Posterior vena cava (tissue), 2 donors: ENCODE results near the gene USP17L15. TPM values are rescaled to one million over a fixed set of nuclear protein-coding genes. Genes with fewer than 3 reads are reported as not detected.
"Not testable (repeated sequence)": the region's sequence is repeated elsewhere in the genome, so short reads cannot be mapped to it uniquely, and the experiment has no call there.

ENCODE experiments used
- DNase-seq: peaks from one replicate; pipeline ENCODE4 v3.0.0-alpha.2; 2020; ENCODE audit warnings: low spot score
- intact Hi-C, 2 donors: fragments of 100-400 bp; cut with DNase I; formaldehyde crosslinking; loops; one replicate each; pipeline versions ENCODE4 v1.14.1 to v1.14.2; 2022 to 2023
- long read RNA-seq, 2 donors: library from polyadenylated mRNA; unstranded; transcript quantifications; one replicate each; pipeline ENCODE4 v2.0.0, GENCODE V29; 2020 to 2021
- total RNA-seq, 2 donors: library from RNA; stranded (reverse); fragmentation: NEBNext Ultra II Directional; extraction: Animal tissue kit (Norgen Biotek cat#: 25700); gene quantifications; one replicate each; pipeline ENCODE4 v1.2.1, GENCODE V29; 2021
- donor health status: DM: yes; HTN: yes; CAD: no.
- donor health status: DM: yes; HTN: yes; CAD: no.

The USP17L15 gene, protein sequence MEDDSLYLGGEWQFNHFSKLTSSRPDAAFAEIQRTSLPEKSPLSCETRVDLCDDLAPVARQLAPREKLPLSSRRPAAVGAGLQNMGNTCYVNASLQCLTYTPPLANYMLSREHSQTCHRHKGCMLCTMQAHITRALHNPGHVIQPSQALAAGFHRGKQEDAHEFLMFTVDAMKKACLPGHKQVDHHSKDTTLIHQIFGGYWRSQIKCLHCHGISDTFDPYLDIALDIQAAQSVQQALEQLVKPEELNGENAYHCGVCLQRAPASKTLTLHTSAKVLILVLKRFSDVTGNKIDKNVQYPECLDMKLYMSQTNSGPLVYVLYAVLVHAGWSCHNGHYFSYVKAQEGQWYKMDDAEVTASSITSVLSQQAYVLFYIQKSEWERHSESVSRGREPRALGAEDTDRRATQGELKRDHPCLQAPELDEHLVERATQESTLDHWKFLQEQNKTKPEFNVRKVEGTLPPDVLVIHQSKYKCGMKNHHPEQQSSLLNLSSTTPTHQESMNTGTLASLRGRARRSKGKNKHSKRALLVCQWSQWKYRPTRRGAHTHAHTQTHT
- under 1 TPM in 1 of 2 donors, not detected in 1; 0.14 TPM for total RNA-seq
- long read RNA-seq, donor 1: 0 reads
- long read RNA-seq, donor 2: 0 reads

DNA sequence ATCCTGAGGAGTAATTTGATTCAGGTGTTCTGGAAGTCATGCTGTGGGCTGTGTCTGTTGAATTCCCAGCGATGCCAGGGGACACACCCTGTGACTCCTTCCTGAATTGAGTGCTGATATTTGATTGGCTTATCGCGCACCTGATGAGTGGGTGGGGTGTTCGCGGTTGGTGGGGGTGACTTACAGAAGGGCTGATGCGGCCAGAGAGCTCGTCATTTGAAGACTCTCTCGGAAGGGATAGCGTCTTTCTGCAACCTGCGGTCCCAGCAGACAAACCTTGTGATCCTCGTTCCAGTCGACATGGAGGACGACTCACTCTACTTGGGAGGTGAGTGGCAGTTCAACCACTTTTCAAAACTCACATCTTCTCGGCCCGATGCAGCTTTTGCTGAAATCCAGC, at the start of gene USP17L15:
Gene USP17L15, plus strand, starts transcription at position 301 of the 400 bp plus-strand sequence. Its CDS starts 0 bp downstream, at position 301.
- intact Hi-C loops, DNase-seq: not testable (repeated sequence)

DNA sequence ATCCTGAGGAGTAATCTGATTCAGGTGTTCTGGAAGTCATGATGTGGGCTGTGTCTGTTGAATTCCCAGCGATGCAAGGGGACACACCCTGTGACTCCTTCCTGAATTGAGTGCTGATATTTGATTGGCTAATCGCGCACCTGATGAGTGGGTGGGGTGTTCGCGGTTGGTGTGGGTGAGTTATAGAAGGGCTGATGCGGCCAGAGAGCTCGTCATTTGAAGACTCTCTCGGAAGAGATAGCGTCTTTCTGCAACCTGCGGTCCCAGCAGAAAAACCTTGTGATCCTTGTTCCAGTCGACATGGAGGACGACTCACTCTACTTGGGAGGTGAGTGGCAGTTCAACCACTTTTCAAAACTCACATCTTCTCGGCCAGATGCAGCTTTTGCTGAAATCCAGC, 23.8 kb upstream of the USP17L15 start, which contains the start of gene USP17L10:
Gene USP17L10, plus strand, starts transcription at position 301 of the 400 bp plus-strand sequence. Its CDS starts 0 bp downstream, at position 301.
- intact Hi-C loops, DNase-seq: not testable (repeated sequence)

- intact Hi-C loops: not testable (repeated sequence)
- DNase-seq: peak; percentile 64
Measured at GRCh38 chr4:9214701-9215100, 19.5 kb upstream of the USP17L15 start.

DNA sequence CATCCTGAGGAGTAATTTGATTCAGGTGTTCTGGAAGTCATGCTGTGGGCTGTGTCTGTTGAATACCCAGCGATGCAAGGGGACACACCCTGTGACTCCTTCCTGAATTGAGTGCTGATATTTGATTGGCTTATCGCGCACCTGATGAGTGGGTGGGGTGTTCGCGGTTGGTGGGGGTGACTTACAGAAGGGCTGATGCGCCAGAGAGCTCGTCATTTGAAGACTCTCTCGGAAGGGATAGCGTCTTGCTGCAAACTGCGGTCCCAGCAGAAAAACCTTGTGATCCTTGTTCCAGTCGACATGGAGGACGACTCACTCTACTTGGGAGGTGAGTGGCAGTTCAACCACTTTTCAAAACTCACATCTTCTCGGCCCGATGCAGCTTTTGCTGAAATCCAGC, 19.1 kb upstream of the USP17L15 start, which contains the start of gene USP17L11:
Gene USP17L11, plus strand, starts transcription at position 301 of the 400 bp plus-strand sequence. Its CDS starts 0 bp downstream, at position 301.
- DNase-seq, intact Hi-C loops: not testable (repeated sequence)

DNA sequence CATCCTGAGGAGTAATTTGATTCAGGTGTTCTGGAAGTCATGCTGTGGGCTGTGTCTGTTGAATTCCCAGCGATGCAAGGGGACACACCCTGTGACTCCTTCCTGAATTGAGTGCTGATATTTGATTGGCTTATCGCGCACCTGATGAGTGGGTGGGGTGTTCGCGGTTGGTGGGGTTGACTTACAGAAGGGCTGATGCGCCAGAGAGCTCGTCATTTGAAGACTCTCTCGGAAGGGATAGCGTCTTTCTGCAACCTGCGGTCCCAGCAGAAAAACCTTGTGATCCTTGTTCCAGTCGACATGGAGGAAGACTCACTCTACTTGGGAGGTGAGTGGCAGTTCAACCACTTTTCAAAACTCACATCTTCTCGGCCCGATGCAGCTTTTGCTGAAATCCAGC, 14.3 kb upstream of the USP17L15 start, which contains the start of gene USP17L12:
Gene USP17L12, plus strand, starts transcription at position 301 of the 400 bp plus-strand sequence. Its CDS starts 0 bp downstream, at position 301.
- intact Hi-C loops, DNase-seq: not testable (repeated sequence)

DNA sequence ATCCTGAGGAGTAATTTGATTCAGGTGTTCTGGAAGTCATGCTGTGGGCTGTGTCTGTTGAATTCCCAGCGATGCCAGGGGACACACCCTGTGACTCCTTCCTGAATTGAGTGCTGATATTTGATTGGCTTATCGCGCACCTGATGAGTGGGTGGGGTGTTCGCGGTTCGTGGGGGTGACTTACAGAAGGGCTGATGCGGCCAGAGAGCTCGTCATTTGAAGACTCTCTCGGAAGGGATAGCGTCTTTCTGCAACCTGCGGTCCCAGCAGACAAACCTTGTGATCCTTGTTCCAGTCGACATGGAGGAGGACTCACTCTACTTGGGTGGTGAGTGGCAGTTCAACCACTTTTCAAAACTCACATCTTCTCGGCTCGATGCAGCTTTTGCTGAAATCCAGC, 9.6 kb upstream of the USP17L15 start, which contains the start of gene USP17L13:
Gene USP17L13, plus strand, starts transcription at position 301 of the 400 bp plus-strand sequence. Its CDS starts 0 bp downstream, at position 301.
- intact Hi-C loops, DNase-seq: not testable (repeated sequence)

DNA sequence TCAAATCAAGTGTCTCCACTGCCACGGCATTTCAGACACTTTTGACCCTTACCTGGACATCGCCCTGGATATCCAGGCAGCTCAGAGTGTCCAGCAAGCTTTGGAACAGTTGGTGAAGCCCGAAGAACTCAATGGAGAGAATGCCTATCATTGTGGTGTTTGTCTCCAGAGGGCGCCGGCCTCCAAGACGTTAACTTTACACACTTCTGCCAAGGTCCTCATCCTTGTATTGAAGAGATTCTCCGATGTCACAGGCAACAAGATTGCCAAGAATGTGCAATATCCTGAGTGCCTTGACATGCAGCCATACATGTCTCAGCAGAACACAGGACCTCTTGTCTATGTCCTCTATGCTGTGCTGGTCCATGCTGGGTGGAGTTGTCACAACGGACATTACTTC, 3.9 kb upstream of the USP17L15 start:
- DNase-seq, intact Hi-C loops: not testable (repeated sequence)

DNA sequence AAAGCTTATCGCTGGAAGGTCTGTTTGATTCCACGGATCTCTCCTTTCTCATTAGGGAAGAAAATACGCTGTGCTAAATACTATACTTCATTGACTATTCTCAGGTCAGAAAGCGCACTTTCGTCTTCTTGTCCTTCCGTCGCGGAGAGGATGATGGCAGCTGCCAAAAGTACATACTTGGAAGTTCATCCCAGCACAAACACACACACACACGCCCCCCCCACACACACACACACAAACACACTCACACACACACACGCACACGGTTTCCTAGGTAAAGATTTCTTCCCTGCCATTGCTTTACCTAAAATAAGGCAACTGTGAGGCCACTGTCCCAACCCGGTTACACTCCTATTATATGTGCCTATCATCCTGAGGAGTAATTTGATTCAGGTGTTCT, 4.3 kb downstream of the USP17L15 start:
- DNase-seq, intact Hi-C loops: not testable (repeated sequence)

- intact Hi-C loops, DNase-seq: not testable (repeated sequence)
Measured at GRCh38 chr4:9243579-9243978, 9.4 kb downstream of the USP17L15 start, which contains the start of gene USP17L17. Gene USP17L17, plus strand, starts transcription at chr4:9243879. Its CDS starts 0 bp downstream, at chr4:9243879.

- intact Hi-C loops: not testable (repeated sequence)
- peak; percentile 77 for DNase-seq
Measured at GRCh38 chr4:9247953-9248680, 13.9 kb downstream of the USP17L15 start, which contains the start of gene USP17L18. Gene USP17L18, plus strand, starts transcription at chr4:9248630. Its CDS starts 0 bp downstream, at chr4:9248630.

DNA sequence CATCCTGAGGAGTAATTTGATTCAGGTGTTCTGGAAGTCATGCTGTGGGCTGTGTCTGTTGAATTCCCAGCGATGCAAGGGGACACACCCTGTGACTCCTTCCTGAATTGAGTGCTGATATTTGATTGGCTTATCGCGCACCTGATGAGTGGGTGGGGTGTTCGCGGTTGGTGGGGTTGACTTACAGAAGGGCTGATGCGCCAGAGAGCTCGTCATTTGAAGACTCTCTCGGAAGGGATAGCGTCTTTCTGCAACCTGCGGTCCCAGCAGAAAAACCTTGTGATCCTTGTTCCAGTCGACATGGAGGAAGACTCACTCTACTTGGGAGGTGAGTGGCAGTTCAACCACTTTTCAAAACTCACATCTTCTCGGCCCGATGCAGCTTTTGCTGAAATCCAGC, 18.9 kb downstream of the USP17L15 start, which contains the start of gene USP17L19:
Gene USP17L19, plus strand, starts transcription at position 301 of the 400 bp plus-strand sequence. Its CDS starts 0 bp downstream, at position 301.
- DNase-seq, intact Hi-C loops: not testable (repeated sequence)

DNA sequence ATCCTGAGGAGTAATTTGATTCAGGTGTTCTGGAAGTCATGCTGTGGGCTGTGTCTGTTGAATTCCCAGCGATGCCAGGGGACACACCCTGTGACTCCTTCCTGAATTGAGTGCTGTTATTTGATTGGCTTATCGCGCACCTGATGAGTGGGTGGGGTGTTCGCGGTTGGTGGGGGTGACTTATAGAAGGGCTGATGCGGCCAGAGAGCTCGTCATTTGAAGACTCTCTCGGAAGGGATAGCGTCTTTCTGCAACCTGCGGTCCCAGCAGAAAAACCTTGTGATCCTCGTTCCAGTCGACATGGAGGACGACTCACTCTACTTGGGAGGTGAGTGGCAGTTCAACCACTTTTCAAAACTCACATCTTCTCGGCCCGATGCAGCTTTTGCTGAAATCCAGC, 23.6 kb downstream of the USP17L15 start, which contains the start of gene USP17L20:
Gene USP17L20, plus strand, starts transcription at position 301 of the 400 bp plus-strand sequence. Its CDS starts 0 bp downstream, at position 301.
- DNase-seq, intact Hi-C loops: not testable (repeated sequence)

- intact Hi-C loops, DNase-seq: not testable (repeated sequence)
Measured at GRCh38 chr4:9262572-9262971, 28.4 kb downstream of the USP17L15 start, which contains the start of gene USP17L21. Gene USP17L21, plus strand, starts transcription at chr4:9262872. Its CDS starts 0 bp downstream, at chr4:9262872.

DNA sequence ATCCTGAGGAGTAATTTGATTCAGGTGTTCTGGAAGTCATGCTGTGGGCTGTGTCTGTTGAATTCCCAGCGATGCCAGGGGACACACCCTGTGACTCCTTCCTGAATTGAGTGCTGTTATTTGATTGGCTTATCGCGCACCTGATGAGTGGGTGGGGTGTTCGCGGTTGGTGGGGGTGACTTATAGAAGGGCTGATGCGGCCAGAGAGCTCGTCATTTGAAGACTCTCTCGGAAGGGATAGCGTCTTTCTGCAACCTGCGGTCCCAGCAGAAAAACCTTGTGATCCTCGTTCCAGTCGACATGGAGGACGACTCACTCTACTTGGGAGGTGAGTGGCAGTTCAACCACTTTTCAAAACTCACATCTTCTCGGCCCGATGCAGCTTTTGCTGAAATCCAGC, 33.1 kb downstream of the USP17L15 start, which contains the start of gene USP17L22:
Gene USP17L22, plus strand, starts transcription at position 301 of the 400 bp plus-strand sequence. Its CDS starts 0 bp downstream, at position 301.
- intact Hi-C loops, DNase-seq: not testable (repeated sequence)

- intact Hi-C loops: not testable (repeated sequence)
- peak; percentile 89 for DNase-seq
Measured at GRCh38 chr4:9271719-9272118, 37.5 kb downstream of the USP17L15 start.
